ENCODE results near the gene FMNL3. TPM values are rescaled to one million over a fixed set of nuclear protein-coding genes. Genes with fewer than 3 reads are reported as not detected.

FMNL3 gene
- total RNA-seq, 4 donors from 2014 or later, result 3.2 to 8.4 (median 6.7) TPM

DNA sequence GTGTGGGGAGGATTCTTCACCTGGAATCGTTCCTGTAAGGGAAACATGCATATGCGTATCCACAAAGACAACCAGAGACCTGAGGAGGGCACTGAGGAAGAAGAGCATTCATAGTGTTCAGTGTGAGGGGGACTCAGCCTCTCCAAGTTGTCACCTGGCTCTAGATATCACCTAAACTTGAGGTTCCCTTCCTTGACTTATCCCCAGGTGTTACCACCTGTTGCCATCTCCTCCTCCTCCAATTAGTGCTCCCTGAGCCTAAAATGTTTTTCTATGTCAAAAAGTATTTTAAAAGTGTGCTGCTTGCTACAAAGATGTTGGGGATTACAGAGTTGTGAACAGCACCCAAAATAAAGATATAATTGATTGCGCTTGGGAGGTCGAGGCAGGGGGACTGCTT, 41.0 kb downstream of the FMNL3 start:
- DNase-seq (ENCODE audit: low spot score in 2 of 2), result no peak
- Histone ChIP-seq H3K27me3 (no peaks in the 10 kb centered on the region), H3K27ac (no peak overlapping the region), H3K9me3 (no peaks in the 10 kb centered on the region), H3K4me3 (no peak overlapping the region), H3K36me3 (no peaks in the 10 kb centered on the region), H3K4me1 (peaks cover 46% of the 10 kb centered on the region)
- TF ChIP-seq POLR2A (IDR thresholded peaks at IDR 0.05), result no peak
- TF ChIP-seq, protein P1, sequence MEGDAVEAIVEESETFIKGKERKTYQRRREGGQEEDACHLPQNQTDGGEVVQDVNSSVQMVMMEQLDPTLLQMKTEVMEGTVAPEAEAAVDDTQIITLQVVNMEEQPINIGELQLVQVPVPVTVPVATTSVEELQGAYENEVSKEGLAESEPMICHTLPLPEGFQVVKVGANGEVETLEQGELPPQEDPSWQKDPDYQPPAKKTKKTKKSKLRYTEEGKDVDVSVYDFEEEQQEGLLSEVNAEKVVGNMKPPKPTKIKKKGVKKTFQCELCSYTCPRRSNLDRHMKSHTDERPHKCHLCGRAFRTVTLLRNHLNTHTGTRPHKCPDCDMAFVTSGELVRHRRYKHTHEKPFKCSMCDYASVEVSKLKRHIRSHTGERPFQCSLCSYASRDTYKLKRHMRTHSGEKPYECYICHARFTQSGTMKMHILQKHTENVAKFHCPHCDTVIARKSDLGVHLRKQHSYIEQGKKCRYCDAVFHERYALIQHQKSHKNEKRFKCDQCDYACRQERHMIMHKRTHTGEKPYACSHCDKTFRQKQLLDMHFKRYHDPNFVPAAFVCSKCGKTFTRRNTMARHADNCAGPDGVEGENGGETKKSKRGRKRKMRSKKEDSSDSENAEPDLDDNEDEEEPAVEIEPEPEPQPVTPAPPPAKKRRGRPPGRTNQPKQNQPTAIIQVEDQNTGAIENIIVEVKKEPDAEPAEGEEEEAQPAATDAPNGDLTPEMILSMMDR (IDR thresholded peaks at IDR 0.05), result no peak
- no peak for TF ChIP-seq EP300 (IDR thresholded peaks at IDR 0.05)
- 92% methylated on average over 4 of the region's 4 CpGs for WGBS

DNA sequence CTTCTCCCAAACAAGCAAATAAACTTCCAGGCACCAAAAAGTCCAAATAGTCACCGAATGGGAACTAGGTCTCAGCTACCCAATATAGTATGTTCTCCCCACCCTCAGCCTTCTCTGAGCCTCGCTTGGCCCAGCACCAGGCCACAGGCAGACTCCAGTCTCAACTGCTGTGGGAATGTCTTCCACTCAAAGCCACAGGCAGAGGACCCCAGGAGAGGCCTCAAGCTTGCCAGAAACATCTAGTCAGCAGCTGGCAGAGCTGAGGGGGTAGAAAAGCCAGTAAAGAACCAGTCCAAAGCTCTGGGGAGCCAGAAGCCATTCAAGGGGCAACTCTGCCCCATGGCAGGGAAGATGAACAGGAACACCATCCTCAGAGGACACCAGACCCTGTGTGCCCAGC, 41.8 kb downstream of the FMNL3 start:
- H3K27ac ChIP-seq, result no peak overlapping the region

DNA sequence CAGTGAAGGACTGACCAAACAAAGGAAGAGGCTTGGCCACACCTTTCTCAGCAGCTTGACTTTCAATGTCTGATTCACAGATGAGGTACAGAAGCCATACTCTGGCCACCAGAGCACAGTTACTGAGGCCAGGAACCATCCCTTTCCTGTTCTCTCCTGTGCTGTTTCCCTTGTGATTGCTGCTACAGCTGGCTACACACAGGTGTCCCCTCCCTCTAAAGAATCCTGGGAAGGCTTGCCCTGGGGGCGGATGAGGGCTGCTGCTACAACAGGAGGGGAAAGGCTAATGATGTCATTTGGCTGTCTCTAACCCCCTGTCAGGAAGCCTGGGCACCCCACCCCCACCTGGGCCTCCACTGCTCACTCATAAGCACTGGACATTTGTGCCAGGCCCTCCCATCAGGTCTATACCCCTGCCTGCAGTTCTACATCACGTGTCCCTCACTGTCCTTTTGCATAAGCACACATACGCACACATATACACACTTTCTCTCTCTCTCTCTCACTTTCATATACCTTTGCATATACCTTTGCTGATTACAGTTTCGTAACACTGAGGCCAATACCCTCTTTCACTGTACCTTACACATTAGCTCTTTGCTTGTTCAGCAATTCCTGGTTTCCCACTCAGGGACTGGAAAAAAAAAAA, 42.5 kb downstream of the FMNL3 start:
- Histone ChIP-seq H3K4me3 (no peak overlapping the region), H3K9me3 (no peaks in the 10 kb centered on the region), H3K4me1 (peaks cover 35% of the 10 kb centered on the region), H3K36me3 (no peaks in the 10 kb centered on the region), H3K27ac (no peak overlapping the region), H3K27me3 (no peaks in the 10 kb centered on the region)
- no peak for DNase-seq (ENCODE audit: low spot score in 2 of 2)
- 93% methylated on average over 4 of the region's 4 CpGs for WGBS
- TF ChIP-seq POLR2AphosphoS5 (IDR thresholded peaks at IDR 0.05) (no peak), POLR2A (IDR thresholded peaks at IDR 0.05) (no peak), EP300 (IDR thresholded peaks at IDR 0.05) (no peak)
- TF ChIP-seq, protein P1 (IDR thresholded peaks at IDR 0.05), result no peak

More for the DNA sequence above, 41.8 kb downstream of the FMNL3 start:
- Histone ChIP-seq H3K4me1 (peaks cover 38% of the 10 kb centered on the region), H3K27me3 (no peaks in the 10 kb centered on the region), H3K4me3 (no peak overlapping the region), H3K36me3 (no peaks in the 10 kb centered on the region), H3K9me3 (no peaks in the 10 kb centered on the region)
- TF ChIP-seq POLR2AphosphoS5 (IDR thresholded peaks at IDR 0.05) (no peak), EP300 (IDR thresholded peaks at IDR 0.05) (no peak), POLR2A (IDR thresholded peaks at IDR 0.05) (no peak)
- TF ChIP-seq, protein P1 (IDR thresholded peaks at IDR 0.05), result no peak
- no peak for DNase-seq (ENCODE audit: low spot score in 2 of 2)
- 85% methylated on average over 2 of the region's 2 CpGs for WGBS

DNA sequence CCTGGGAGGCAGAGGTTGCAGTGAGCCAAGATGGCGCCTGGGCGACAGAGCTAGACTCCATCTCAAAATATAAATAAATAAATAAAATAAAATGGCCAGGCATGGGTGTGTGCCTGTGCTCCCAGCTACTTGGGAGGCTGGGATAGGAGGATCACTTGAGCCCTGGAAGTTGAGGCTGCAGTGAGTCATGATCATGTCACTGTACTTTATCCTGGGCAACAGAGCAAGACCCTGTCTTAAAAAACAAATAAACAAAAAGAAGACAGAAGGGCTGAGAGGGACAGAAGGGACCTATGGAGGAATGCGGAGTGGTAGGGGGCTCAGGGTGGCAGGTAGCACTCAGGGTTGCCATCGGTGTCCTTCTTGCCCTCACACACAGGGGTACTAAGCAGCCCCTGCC, 43.0 kb downstream of the FMNL3 start:
- TF ChIP-seq EP300 (IDR thresholded peaks at IDR 0.05), result no peak
- TF ChIP-seq, protein P1 (IDR thresholded peaks at IDR 0.05), result no peak
- TF ChIP-seq POLR2A (IDR thresholded peaks at IDR 0.05), result no peak
- no peak for TF ChIP-seq POLR2AphosphoS5 (IDR thresholded peaks at IDR 0.05)
- DNase-seq (ENCODE audit: low spot score in 2 of 2), result no peak
- H3K36me3 ChIP-seq, result no peaks in the 10 kb centered on the region
- no peak overlapping the region for H3K27ac ChIP-seq
- no peaks in the 10 kb centered on the region for H3K9me3 ChIP-seq
- peaks cover 33% of the 10 kb centered on the region for H3K4me1 ChIP-seq
- 95% methylated on average over 4 of the region's 4 CpGs for WGBS
- H3K27me3 ChIP-seq, result no peaks in the 10 kb centered on the region
- no peak overlapping the region for H3K4me3 ChIP-seq

DNA sequence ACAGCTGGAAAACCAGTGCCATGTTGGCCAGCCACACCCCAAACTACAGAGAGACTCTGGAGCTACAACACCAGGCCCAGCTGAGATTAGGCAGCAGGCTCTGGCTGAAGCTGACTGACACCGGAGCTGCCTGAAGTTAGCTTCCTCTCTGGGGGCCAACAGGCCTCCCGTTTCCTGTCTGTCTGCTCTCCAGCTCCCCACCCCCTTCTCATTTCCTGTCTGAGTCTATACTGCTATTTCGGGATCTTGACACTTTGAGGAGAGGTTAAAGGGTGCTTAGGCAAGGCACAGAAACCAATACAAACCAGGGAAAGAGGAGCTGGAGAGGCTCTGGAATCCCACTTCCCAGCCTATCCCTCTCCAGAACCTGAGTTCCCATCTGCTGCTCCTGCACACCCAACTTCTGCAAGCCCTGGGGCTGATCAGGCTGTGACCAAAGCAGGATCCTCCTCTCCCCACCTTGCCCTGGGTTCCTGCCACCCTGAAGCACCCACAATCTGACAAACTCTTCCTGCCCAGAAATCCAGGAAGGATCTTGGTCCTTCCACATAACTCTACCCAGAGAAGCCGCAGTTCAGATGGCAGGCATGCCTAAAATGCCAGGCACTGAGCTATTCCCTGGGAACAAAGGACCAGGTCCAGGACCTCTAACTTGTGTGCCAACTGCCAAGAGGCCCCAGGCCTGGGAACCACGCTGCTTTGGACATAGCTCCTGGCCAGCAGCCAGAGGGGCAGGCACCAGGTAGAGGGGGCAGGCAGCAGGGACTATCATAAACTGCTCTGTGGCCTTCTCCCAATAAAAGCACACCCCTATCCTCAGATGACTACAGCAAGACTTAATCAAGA, 44.0 kb downstream of the FMNL3 start:
- no peak overlapping the region for H3K4me3 ChIP-seq
- TF ChIP-seq POLR2AphosphoS5 (IDR thresholded peaks at IDR 0.05), result no peak
- no peak for TF ChIP-seq POLR2A (IDR thresholded peaks at IDR 0.05)
- TF ChIP-seq, protein P1 (IDR thresholded peaks at IDR 0.05), result no peak
- TF ChIP-seq EP300 (IDR thresholded peaks at IDR 0.05), result no peak
- 34% methylated on average over 3 of the region's 5 CpGs for WGBS
- no peaks in the 10 kb centered on the region for H3K36me3 ChIP-seq
- H3K4me1 ChIP-seq, result peaks cover 33% of the 10 kb centered on the region
- H3K27ac ChIP-seq, result peak overlapping the region; percentile 49
- H3K9me3 ChIP-seq, result no peaks in the 10 kb centered on the region
- no peak for DNase-seq (ENCODE audit: low spot score in 2 of 2)
- H3K27me3 ChIP-seq, result no peaks in the 10 kb centered on the region
